COR-L47 (cell line): ENCODE data around the gene ARRB1.
"Not testable (repeated sequence)": the region's sequence is repeated elsewhere in the genome, so short reads cannot be mapped to it uniquely, and the experiment has no call there.

Source experiments
- DNase-seq: peaks from one replicate; lab custom pipeline; 2025; lab: John Stamatoyannopoulos, UW

Gene ARRB1

DNA sequence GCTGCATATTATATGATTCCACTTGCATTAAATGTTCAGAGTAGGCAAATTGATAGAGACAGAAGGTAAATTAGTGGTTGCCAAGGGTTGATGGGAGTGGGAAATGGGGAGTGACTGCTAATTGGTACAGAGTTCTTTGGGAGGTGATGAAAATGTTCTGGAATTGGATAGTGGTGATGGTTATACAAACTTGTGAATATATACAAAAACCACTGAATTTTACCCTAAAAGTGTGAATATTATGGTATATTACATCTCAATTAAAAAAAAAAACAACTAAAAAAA lies 52.5 kb downstream of the ARRB1 start:
- no peak for DNase-seq

DNA sequence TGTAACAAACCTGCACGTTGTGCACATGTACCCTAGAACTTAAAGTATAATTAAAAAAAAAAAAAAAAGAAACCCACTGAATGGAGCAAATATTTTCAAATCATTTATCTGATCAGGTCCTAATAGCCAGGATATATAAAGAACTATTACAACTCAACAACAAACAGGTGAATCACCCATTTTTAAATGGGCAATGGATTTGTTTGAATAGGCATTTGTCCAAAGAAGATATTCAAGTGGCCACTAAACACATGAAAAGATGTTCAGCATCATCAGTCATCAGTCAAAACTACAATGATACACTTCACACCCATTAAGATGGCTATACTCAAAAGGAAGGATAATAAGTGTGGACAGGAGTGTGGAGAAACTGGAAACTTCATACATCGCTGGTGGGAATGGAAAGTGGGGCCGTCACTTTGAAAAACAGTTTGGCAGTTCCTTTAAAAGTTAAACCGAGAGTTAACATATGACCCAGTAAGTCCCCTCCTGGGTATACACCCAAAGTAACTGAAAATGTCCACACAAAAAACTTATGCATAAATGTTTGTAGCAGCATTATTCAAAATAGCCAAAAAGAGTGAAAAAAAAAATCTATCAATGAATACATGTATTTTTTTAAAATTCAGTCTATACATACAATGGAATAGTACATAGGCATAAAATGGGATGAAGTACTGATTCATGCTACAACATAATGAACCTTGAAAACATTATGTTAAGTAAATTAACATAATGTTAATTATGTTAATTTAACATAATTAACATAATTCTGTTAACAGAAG lies 53.1 kb downstream of the ARRB1 start:
- DNase-seq: peak; percentile 10

DNA sequence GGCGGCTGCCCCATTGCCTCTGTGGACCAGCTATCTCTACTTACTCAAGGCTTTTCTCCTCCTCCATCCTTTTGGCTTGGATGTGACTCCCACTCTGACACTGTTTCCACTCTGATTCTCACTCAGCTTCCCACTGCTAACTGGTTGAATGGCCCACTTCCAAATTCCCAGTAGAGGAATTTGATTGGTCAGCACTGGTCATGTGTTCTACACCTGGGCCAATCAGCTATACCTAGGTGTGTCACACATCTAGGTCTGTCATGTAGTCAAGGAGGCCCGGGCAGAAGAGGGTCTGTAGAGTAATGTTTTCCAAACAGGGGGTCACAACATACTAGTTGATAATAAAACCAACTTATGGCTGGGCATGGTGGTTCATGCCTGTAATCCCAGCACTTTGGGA lies 57.6 kb downstream of the ARRB1 start:
- DNase-seq: no peak

DNA sequence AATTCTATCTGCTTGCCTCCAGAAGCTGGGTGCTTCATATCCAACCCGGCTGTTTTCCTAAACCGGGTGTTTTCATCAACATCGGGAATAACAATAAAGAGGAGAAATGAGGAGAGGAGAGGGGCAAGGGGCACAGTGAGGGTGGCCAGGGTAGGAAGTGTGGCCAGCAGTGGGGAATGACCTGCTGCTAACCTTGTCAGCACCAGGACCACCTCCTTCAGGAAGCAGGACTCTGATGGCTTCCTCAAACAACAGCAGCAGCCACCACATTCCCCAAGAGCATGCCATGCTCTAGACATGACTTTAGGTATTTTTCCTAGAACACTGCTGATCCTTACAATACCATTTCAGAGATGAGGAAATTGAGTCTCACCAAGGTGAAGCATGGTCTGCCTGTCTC lies 58.5 kb downstream of the ARRB1 start:
- DNase-seq: no peak

- no peak for DNase-seq
These were observed 59.7 kb downstream of the ARRB1 start for GRCh38 chr11:75291741-75292140.

- DNase-seq: no peak
These were observed 61.5 kb downstream of the ARRB1 start for GRCh38 chr11:75289919-75290318.

DNA sequence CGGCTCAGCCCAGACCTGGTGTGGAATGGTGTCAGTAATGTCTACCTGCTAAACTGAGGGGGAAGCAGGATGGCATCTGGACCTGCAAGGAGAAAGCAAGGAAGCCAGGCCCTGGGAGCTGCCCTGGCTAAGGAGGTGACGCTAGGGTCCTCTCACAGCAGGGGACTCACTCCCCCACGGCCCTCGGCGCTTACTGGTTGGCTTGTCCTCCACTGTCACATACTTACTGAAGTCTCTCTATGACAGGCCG lies 62.0 kb downstream of the ARRB1 start:
- no peak for DNase-seq

DNA sequence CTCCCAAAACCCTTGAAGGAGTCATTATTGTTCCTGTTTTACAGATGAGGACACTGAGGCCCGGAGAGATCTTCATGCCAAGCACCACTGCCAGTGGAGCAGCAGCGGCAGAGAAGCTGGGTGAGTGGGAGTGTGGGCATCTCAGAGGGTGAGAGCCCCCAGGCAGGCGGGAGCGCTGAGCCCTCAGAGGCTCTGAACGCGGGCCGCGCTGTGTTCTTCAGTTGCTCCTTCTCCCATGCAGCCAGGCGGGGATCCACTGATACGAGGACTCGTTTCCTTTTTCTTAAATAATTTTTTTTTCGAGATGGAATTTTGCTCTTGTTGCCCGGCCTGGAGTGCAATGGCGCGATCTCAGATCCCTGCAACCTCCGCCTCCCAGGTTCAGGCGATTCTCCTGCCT lies 63.9 kb downstream of the ARRB1 start:
- DNase-seq: no peak

DNA sequence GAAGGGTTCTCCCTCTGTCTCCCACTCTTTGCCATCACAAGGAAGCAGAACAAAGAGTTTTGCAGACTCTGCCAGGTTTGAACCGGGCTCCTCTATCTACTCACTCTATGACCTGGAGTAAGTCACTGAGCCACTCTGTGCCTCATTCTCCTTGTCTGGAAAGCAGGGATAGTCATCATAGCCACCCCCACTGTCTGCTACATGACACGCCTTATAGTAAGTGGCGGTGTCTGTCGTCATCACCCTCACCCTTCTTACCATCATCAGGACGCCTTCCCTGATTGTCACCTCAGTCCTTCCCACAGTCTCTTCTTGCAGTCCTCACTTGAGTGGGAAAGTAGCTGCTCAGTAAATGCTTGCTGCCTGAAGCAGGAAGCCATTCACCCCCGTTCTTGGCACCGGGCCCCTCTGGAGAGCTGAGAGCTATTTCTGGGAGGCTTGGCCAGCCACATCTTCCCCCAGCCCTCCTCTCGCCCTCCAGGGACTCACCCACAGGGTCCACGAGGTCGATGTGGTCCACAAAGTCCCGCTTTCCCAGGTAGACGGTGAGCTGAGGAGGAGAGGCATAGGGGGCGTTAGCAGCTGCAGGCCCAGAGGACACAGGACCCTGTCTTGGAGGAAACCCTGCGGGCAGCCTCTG lies 64.5 kb downstream of the ARRB1 start:
- DNase-seq: no peak

DNA sequence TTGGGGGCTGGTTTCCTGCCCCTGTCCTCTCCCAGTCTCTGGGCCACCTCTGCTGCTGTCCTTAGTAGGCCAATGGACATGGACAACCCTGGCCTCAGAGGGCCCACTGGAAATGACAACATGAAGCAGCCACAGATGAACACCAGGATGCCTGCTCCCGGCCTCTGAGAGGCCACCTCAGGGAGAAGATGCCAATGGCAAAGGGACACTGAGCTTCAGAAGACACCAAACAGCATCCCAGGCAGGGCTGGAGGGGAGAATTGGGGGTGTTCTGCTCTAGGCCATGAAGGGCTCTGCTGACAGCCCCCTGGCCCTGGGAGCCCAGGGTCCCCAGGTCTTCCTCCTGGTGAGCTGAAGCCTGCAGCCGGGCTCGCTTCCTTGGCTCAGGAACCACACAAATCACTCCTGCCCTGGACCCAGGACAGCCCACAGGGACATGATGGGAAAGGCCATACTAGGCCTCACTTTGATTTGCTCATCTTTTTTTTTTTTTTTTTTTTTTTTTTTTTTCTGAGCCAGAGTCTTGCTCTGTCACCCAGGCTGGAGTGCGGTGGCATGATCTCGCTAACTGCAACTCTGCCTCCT lies 65.6 kb downstream of the ARRB1 start:
- no peak for DNase-seq

GRCh38 chr11:75283391-75283931 lies 68.0 kb downstream of the ARRB1 start:
- DNase-seq: no peak

DNA sequence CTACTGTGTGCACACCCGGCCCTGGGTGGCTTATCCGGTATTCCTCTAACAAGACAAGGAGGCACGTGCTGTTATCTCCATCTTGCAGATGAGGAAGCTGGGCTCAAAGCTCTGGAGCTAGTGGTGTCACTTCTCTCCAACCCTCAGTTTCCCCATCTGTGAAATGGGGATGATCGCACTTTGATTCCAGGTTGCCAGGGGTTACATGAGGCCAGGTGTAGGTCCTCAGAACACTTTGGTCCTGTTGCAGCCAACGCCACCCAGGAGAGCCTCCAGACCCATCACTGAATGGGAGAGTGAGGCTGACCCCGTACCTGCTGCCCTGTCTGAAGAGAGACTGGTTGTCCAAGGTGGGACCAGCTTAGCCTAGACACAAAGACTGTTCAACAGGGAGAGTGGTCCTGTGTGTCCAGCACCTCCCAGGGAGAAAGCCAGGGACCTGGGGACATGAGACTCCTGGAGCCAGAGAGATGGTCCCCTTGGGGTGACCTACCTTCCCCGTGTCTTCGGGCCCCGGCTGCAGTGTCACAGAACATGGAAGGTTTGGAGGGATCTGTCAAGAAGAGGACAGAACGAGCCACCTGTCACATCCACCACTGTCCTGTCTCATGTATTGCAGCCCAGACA lies 69.9 kb downstream of the ARRB1 start:
- no peak for DNase-seq

DNA sequence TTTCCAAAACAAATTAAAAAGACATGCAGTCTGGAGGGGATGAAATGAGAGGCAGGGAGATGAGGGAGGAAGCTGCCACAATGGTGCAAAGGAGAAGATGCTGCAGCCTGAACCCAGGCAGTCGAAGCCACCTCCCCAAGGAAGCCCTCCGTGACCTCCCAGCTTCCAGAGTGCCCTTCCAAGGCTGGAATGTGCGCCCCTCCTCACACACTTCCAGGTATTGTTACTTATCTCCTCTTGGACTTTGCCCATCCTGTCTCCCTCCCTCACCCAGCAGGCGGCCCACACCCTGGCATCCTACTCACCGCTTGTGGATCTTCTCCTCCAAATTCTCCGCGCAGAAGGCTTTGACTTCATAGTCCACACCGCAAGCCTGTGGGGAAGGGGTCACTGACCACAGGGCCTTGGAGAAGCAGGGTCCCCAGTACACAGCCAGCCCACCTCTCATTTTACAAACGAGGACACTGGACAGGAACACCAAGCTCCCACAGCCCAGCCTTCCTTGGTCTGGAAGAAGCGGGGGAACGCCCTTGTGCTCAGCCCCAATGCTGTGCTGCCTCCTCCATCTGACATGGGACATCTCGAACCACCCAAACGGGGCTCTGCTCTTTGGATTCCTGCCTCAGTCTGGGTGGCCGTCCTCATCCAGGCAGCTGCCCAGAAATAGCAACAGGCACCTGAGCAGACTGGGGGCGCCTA lies 70.5 kb downstream of the ARRB1 start:
- no peak for DNase-seq

GRCh38 chr11:75280227-75280701 lies 71.2 kb downstream of the ARRB1 start:
- peak; percentile 55 for DNase-seq

- DNase-seq: no peak
These were observed 72.2 kb downstream of the ARRB1 start for GRCh38 chr11:75279273-75279672.

- DNase-seq: no peak
These were observed 73.3 kb downstream of the ARRB1 start for GRCh38 chr11:75277991-75278790.

DNA sequence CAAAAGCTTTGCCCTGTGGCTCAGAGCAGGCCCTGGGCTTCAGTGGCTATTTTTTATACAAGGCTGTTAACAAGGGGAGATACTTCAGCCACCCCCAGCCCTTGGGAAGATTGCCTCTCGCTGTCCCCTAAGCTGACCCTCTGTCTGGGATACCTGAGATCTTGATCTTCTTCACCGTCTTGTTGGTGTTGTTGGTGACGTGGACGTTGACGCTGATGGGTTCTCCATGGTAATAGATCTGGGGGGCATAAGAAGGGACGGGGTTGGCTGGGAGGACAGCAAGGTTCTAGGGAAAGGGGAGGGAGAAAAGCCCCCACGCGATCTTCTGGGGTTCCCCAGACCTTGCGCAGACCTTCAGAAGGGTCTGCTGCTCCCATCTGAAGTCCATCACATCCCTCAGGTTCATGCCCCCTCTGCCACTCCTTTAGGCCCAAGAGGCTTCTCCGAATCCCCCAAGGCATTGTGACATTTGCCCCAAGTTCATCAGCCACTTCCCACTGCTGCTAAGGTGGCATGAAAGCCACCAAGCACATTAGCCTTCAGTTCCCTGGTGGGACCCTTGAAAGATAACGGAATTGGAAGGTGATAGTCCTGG lies 74.2 kb downstream of the ARRB1 start:
- DNase-seq: no peak

GRCh38 chr11:75276686-75277085 lies 74.8 kb downstream of the ARRB1 start:
- peak; percentile 9 for DNase-seq

GRCh38 chr11:75276186-75276585 lies 75.3 kb downstream of the ARRB1 start:
- no peak for DNase-seq

GRCh38 chr11:75275581-75275980 lies 75.9 kb downstream of the ARRB1 start:
- DNase-seq: no peak

GRCh38 chr11:75274716-75275115 lies 76.7 kb downstream of the ARRB1 start:
- DNase-seq: not testable (repeated sequence)
